GM23338 (cell line): ENCODE data around the gene DLST. TPM values are rescaled to one million over a fixed set of nuclear protein-coding genes. Genes with fewer than 3 reads are reported as not detected.

Source experiments
- ATAC-seq: fragments of 200-7000 bp; cut with Tn5 transposase; 3 replicates; pipeline ENCODE4 v1.9.1; 2020
- DNase-seq: peaks from one replicate; pipeline ENCODE4 v3.0.0-alpha.2; 2015; ENCODE audit warnings: low spot score
- H2AFZ ChIP-seq: fragments of 200-600 bp; sonication (generic); 2 replicates; pipeline ENCODE4 v1.8.0; 2016; ENCODE audit warnings: antibody characterized with exemption, mild to moderate bottlenecking, moderate library complexity
- H3F3A ChIP-seq: fragments of 200-600 bp; sonication (generic); replicated peaks from 2 replicates; pipeline ENCODE4 v1.8.0; 2017; ENCODE audit warnings: antibody characterized with exemption, mixed run types, low read depth
- H3K27ac ChIP-seq: fragments of 200-600 bp; sonication (generic); 2 replicates; pipeline ENCODE4 v1.6.1; 2016; ENCODE audit warnings: low read depth
- H3K27me3 ChIP-seq: fragments of 200-600 bp; sonication (generic); 2 replicates; pipeline ENCODE4 v1.8.0; 2016; ENCODE audit warnings: mild to moderate bottlenecking, mixed run types, moderate library complexity; ENCODE audit not compliant: insufficient read depth
- H3K36me3 ChIP-seq: fragments of 200-600 bp; sonication (generic); 2 replicates; pipeline ENCODE4 v1.8.0; 2016; ENCODE audit warnings: mild to moderate bottlenecking; ENCODE audit not compliant: insufficient read depth
- H3K4me1 ChIP-seq: fragments of 200-600 bp; sonication (generic); 2 replicates; pipeline ENCODE4 v1.8.0; 2016; ENCODE audit warnings: mild to moderate bottlenecking, moderate library complexity; ENCODE audit not compliant: insufficient read depth
- H3K4me2 ChIP-seq: fragments of 200-600 bp; sonication (generic); 2 replicates; pipeline ENCODE4 v1.7.1; 2017; ENCODE audit warnings: mixed run types
- H3K4me3 ChIP-seq: fragments of 200-600 bp; sonication (generic); 2 replicates; pipeline ENCODE4 v1.6.1; 2016; ENCODE audit warnings: mixed run types
- H3K79me2 ChIP-seq: fragments of 200-600 bp; sonication (generic); replicated peaks from 2 replicates; pipeline ENCODE4 v1.8.0; 2017; ENCODE audit warnings: mild to moderate bottlenecking; ENCODE audit not compliant: insufficient read depth
- H3K9me2 ChIP-seq: fragments of 200-600 bp; sonication (generic); 2 replicates; pipeline ENCODE4 v1.8.0; 2017; ENCODE audit not compliant: insufficient read depth
- H4K20me1 ChIP-seq: fragments of 200-600 bp; sonication (generic); replicated peaks from 2 replicates; pipeline ENCODE4 v1.8.0; 2017; ENCODE audit warnings: mild to moderate bottlenecking; ENCODE audit not compliant: insufficient read depth
- H3K27ac Mint-ChIP-seq: 2 replicates; pipeline ENCODE4 v1.8.0; 2020; ENCODE audit warnings: inconsistent platforms, mild to moderate bottlenecking, moderate library complexity, mixed read lengths
- H3K27me3 Mint-ChIP-seq: 3 replicates; pipeline ENCODE4 v1.8.0; 2022; ENCODE audit warnings: low read depth, mild to moderate bottlenecking, moderate library complexity, mixed read lengths, inconsistent platforms; ENCODE audit not compliant: insufficient read depth, poor library complexity
- H3K36me3 Mint-ChIP-seq: 3 replicates; pipeline ENCODE4 v1.8.0; 2021; ENCODE audit warnings: low read depth, mild to moderate bottlenecking, inconsistent platforms, moderate library complexity, mixed read lengths
- H3K4me1 Mint-ChIP-seq: 3 replicates; pipeline ENCODE4 v1.8.0; 2020; ENCODE audit warnings: mild to moderate bottlenecking, inconsistent platforms, mixed read lengths
- H3K4me3 Mint-ChIP-seq: 3 replicates; pipeline ENCODE4 v1.8.0; 2021; ENCODE audit warnings: moderate library complexity, mild to moderate bottlenecking, inconsistent platforms, mixed read lengths
- H3K9me3 Mint-ChIP-seq: 3 replicates; pipeline ENCODE4 v1.8.0; 2020; ENCODE audit warnings: moderate library complexity, mild to moderate bottlenecking, inconsistent platforms, mixed read lengths
- CREB1 ChIP-seq: fragments of 250-450 bp; sonication (Bioruptor Pico); IDR thresholded peaks from 2 replicates; pipeline ENCODE4 v1.5.0; 2020; ENCODE audit warnings: low read depth, mild to moderate bottlenecking, moderate library complexity
- EZH2 ChIP-seq: fragments of 200-600 bp; sonication (generic); IDR thresholded peaks from one replicate; pipeline ENCODE4 v1.8.0; 2017; ENCODE audit warnings: antibody characterized with exemption, mild to moderate bottlenecking, low read depth; ENCODE audit not compliant: unreplicated experiment
- EZH2phosphoT487 ChIP-seq: fragments of 200-600 bp; sonication (generic); IDR thresholded peaks from one replicate; pipeline ENCODE4 v1.8.1; 2018; ENCODE audit warnings: antibody characterized with exemption; ENCODE audit not compliant: unreplicated experiment
- JUNB ChIP-seq: IDR thresholded peaks from one replicate; pipeline ENCODE4 v1.6.1; 2016; ENCODE audit warnings: antibody characterized with exemption; ENCODE audit not compliant: unreplicated experiment
- NANOG ChIP-seq: IDR thresholded peaks from 2 replicates; pipeline ENCODE4 v1.6.1; 2016; ENCODE audit warnings: antibody characterized with exemption, borderline replicate concordance
- POLR2AphosphoS5 ChIP-seq: IDR thresholded peaks from 2 replicates; pipeline ENCODE4 v1.6.1; 2016; ENCODE audit warnings: antibody characterized with exemption, low read depth
- STAT1 ChIP-seq: IDR thresholded peaks from one replicate; pipeline ENCODE4 v1.6.1; 2016; ENCODE audit warnings: antibody characterized with exemption; ENCODE audit not compliant: unreplicated experiment
- ZNF114 ChIP-seq: fragments of 250-450 bp; sonication (Bioruptor Pico); IDR thresholded peaks from 2 replicates; pipeline ENCODE4 v1.5.0; 2020; ENCODE audit warnings: mild to moderate bottlenecking, moderate library complexity
- ZNF331 ChIP-seq: fragments of 250-450 bp; sonication (Bioruptor Pico); IDR thresholded peaks from 2 replicates; pipeline ENCODE4 v1.5.0; 2020; ENCODE audit warnings: low read depth, mild to moderate bottlenecking, moderate library complexity
- polyA plus RNA-seq: library from polyadenylated mRNA; unstranded; fragments of >200 nt; fragmentation: Nextera tagmentation; extraction: Ambion mirVana; gene quantifications from 2 replicates; pipeline ENCODE4 v1.2.1, GENCODE V29; 2016
- total RNA-seq: library from RNA; depleted of rRNA; stranded (reverse); fragments of >200 nt; shearing (Covaris generic); gene quantifications from 2 replicates; pipeline ENCODE4 v1.2.3, GENCODE V29; 2014
- TF ChIP-seq, protein P1 (sequence below): IDR thresholded peaks from 2 replicates; pipeline ENCODE4 v1.6.1; 2016; ENCODE audit warnings: antibody characterized with exemption
- TF ChIP-seq, protein P2 (sequence below): fragments of 250-450 bp; sonication (Bioruptor Pico); IDR thresholded peaks from 2 replicates; pipeline ENCODE4 v1.5.0; 2020; ENCODE audit warnings: mild to moderate bottlenecking, moderate library complexity
- TF ChIP-seq, protein P3 (sequence below), 2 experiments: fragments of 200-600 bp in 1 of 2; sonication (generic) in 1 of 2; conservative IDR thresholded peaks; 2 replicates each; pipeline versions ENCODE4 v1.5.1 to v1.6.1; 2016 to 2017; ENCODE audit warnings: antibody characterized with exemption in 2 of 2, low read depth in 2 of 2, mild to moderate bottlenecking in 2 of 2, moderate library complexity in 1 of 2
- TF ChIP-seq, protein P4 (sequence below): IDR thresholded peaks from one replicate; pipeline ENCODE4 v1.6.1; 2018; ENCODE audit warnings: antibody characterized with exemption; ENCODE audit not compliant: unreplicated experiment

DLST gene
- total and polyA plus RNA-seq, 2 experiments from 2014 or later, result 11.2 to 106 TPM

DNA sequence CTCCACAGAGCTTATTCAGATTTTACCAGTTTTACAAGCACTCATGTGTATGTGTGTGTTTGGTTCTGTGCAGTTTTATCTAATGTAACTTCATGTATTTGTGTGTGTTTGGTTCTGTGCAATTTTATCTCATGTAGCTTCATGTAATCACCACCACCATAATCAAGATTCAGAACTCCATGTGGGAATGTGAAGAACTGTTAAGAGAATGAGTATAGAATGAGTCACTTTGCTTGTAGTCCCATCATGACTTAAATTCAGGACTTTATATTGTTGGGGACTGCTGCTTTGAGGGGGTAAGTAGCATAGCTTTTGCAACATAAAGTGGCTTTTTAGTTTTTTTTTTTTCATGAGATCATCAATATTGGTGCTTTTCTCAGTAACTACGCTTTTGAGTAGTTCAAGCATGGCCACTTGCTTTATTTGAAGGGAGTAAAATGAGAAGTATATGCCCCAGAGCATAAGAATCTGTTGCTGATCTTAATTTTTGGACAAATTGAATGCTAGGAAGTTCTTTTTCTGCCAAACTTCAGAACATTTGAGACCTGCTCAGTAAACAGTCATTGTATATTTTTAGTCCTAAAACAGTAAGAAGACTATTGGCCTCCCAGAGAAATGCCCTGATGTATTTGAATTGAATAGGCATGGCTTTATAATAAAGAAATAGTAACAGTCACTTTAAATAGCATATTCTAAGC, 34.6 kb upstream of the DLST start:
- no peaks in the 10 kb centered on the region for H3F3A ChIP-seq
- H4K20me1 ChIP-seq, result no peaks in the 10 kb centered on the region
- H3K4me1 Mint-ChIP-seq, result peaks cover 2% of the 10 kb centered on the region; the same call in 1 of the 3 replicates
- H2AFZ ChIP-seq, result no peak overlapping the region
- H3K27me3 ChIP-seq, result no peaks in the 10 kb centered on the region
- ATAC-seq (no peak), DNase-seq (no peak)
- H3K4me3 ChIP-seq, result no peak overlapping the region
- H3K27ac ChIP-seq, result no peak overlapping the region
- H3K4me1 ChIP-seq, result no peaks in the 10 kb centered on the region
- H3K36me3 Mint-ChIP-seq, result no peaks in the 10 kb centered on the region
- H3K27me3 Mint-ChIP-seq, result peaks cover 3% of the 10 kb centered on the region
- TF ChIP-seq JUNB (no peak), ZNF331 (CRISPR knock-in tag) (no peak), EZH2phosphoT487 (no peak), STAT1 (no peak), NANOG (no peak), EZH2 (no peak), CREB1 (CRISPR knock-in tag) (no peak), POLR2AphosphoS5 (no peak), ZNF114 (CRISPR knock-in tag) (no peak)
- TF ChIP-seq, protein P1, sequence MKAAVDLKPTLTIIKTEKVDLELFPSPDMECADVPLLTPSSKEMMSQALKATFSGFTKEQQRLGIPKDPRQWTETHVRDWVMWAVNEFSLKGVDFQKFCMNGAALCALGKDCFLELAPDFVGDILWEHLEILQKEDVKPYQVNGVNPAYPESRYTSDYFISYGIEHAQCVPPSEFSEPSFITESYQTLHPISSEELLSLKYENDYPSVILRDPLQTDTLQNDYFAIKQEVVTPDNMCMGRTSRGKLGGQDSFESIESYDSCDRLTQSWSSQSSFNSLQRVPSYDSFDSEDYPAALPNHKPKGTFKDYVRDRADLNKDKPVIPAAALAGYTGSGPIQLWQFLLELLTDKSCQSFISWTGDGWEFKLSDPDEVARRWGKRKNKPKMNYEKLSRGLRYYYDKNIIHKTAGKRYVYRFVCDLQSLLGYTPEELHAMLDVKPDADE, result no peak
- TF ChIP-seq, protein P2, sequence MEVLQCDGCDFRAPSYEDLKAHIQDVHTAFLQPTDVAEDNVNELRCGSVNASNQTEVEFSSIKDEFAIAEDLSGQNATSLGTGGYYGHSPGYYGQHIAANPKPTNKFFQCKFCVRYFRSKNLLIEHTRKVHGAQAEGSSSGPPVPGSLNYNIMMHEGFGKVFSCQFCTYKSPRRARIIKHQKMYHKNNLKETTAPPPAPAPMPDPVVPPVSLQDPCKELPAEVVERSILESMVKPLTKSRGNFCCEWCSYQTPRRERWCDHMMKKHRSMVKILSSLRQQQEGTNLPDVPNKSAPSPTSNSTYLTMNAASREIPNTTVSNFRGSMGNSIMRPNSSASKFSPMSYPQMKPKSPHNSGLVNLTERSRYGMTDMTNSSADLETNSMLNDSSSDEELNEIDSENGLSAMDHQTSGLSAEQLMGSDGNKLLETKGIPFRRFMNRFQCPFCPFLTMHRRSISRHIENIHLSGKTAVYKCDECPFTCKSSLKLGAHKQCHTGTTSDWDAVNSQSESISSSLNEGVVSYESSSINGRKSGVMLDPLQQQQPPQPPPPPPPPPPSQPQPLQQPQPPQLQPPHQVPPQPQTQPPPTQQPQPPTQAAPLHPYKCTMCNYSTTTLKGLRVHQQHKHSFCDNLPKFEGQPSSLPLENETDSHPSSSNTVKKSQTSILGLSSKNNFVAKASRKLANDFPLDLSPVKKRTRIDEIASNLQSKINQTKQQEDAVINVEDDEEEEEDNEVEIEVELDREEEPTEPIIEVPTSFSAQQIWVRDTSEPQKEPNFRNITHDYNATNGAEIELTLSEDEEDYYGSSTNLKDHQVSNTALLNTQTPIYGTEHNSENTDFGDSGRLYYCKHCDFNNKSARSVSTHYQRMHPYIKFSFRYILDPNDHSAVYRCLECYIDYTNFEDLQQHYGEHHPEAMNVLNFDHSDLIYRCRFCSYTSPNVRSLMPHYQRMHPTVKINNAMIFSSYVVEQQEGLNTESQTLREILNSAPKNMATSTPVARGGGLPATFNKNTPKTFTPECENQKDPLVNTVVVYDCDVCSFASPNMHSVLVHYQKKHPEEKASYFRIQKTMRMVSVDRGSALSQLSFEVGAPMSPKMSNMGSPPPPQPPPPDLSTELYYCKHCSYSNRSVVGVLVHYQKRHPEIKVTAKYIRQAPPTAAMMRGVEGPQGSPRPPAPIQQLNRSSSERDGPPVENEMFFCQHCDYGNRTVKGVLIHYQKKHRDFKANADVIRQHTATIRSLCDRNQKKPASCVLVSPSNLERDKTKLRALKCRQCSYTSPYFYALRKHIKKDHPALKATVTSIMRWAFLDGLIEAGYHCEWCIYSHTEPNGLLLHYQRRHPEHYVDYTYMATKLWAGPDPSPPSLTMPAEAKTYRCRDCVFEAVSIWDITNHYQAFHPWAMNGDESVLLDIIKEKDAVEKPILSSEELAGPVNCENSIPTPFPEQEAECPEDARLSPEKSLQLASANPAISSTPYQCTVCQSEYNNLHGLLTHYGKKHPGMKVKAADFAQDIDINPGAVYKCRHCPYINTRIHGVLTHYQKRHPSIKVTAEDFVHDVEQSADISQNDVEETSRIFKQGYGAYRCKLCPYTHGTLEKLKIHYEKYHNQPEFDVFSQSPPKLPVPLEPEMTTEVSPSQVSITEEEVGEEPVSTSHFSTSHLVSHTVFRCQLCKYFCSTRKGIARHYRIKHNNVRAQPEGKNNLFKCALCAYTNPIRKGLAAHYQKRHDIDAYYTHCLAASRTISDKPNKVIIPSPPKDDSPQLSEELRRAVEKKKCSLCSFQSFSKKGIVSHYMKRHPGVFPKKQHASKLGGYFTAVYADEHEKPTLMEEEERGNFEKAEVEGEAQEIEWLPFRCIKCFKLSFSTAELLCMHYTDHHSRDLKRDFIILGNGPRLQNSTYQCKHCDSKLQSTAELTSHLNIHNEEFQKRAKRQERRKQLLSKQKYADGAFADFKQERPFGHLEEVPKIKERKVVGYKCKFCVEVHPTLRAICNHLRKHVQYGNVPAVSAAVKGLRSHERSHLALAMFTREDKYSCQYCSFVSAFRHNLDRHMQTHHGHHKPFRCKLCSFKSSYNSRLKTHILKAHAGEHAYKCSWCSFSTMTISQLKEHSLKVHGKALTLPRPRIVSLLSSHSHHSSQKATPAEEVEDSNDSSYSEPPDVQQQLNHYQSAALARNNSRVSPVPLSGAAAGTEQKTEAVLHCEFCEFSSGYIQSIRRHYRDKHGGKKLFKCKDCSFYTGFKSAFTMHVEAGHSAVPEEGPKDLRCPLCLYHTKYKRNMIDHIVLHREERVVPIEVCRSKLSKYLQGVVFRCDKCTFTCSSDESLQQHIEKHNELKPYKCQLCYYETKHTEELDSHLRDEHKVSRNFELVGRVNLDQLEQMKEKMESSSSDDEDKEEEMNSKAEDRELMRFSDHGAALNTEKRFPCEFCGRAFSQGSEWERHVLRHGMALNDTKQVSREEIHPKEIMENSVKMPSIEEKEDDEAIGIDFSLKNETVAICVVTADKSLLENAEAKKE (CRISPR knock-in tag), result no peak
- TF ChIP-seq, protein P3, sequence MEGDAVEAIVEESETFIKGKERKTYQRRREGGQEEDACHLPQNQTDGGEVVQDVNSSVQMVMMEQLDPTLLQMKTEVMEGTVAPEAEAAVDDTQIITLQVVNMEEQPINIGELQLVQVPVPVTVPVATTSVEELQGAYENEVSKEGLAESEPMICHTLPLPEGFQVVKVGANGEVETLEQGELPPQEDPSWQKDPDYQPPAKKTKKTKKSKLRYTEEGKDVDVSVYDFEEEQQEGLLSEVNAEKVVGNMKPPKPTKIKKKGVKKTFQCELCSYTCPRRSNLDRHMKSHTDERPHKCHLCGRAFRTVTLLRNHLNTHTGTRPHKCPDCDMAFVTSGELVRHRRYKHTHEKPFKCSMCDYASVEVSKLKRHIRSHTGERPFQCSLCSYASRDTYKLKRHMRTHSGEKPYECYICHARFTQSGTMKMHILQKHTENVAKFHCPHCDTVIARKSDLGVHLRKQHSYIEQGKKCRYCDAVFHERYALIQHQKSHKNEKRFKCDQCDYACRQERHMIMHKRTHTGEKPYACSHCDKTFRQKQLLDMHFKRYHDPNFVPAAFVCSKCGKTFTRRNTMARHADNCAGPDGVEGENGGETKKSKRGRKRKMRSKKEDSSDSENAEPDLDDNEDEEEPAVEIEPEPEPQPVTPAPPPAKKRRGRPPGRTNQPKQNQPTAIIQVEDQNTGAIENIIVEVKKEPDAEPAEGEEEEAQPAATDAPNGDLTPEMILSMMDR (conservative IDR thresholded peaks at IDR 0.05; ENCODE audit: low read depth in 2 of 2), result no peak
- TF ChIP-seq, protein P4, sequence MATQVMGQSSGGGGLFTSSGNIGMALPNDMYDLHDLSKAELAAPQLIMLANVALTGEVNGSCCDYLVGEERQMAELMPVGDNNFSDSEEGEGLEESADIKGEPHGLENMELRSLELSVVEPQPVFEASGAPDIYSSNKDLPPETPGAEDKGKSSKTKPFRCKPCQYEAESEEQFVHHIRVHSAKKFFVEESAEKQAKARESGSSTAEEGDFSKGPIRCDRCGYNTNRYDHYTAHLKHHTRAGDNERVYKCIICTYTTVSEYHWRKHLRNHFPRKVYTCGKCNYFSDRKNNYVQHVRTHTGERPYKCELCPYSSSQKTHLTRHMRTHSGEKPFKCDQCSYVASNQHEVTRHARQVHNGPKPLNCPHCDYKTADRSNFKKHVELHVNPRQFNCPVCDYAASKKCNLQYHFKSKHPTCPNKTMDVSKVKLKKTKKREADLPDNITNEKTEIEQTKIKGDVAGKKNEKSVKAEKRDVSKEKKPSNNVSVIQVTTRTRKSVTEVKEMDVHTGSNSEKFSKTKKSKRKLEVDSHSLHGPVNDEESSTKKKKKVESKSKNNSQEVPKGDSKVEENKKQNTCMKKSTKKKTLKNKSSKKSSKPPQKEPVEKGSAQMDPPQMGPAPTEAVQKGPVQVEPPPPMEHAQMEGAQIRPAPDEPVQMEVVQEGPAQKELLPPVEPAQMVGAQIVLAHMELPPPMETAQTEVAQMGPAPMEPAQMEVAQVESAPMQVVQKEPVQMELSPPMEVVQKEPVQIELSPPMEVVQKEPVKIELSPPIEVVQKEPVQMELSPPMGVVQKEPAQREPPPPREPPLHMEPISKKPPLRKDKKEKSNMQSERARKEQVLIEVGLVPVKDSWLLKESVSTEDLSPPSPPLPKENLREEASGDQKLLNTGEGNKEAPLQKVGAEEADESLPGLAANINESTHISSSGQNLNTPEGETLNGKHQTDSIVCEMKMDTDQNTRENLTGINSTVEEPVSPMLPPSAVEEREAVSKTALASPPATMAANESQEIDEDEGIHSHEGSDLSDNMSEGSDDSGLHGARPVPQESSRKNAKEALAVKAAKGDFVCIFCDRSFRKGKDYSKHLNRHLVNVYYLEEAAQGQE, result no peak
- no peaks in the 10 kb centered on the region for H3K79me2 ChIP-seq
- H3K9me3 Mint-ChIP-seq, result no peaks in the 10 kb centered on the region
- H3K27ac Mint-ChIP-seq, result no peak overlapping the region
- no peak overlapping the region for H3K4me2 ChIP-seq
- H3K36me3 ChIP-seq, result no peaks in the 10 kb centered on the region
- no peaks in the 10 kb centered on the region for H3K9me2 ChIP-seq
- no peak overlapping the region for H3K4me3 Mint-ChIP-seq
